Posterior vena cava (tissue), 2 donors: ENCODE results near the gene ZBTB40. TPM values are rescaled to one million over a fixed set of nuclear protein-coding genes. Genes with fewer than 3 reads are reported as not detected.

Experiments
- DNase-seq: peaks from one replicate; pipeline ENCODE4 v3.0.0-alpha.2; 2020; ENCODE audit warnings: low spot score
- intact Hi-C, 2 donors: fragments of 100-400 bp; cut with DNase I; formaldehyde crosslinking; loops; one replicate each; pipeline versions ENCODE4 v1.14.1 to v1.14.2; 2022 to 2023
- total RNA-seq, 2 donors: library from RNA; stranded (reverse); fragmentation: NEBNext Ultra II Directional; extraction: Animal tissue kit (Norgen Biotek cat#: 25700); gene quantifications; one replicate each; pipeline ENCODE4 v1.2.1, GENCODE V29; 2021
- donor health status: DM: yes; HTN: yes; CAD: no.
- donor health status: DM: yes; HTN: yes; CAD: no.

ZBTB40 gene
- total RNA-seq, 2 donors from 2014 or later, result 14.9 to 17.2 TPM

- intact Hi-C loops, result loop anchor here in 1 of 2 donors (10.0 kb wide), 1 partner anchor 123 kb away; the partner anchor contains the start of gene C1QC
- no peak for DNase-seq
Measured at GRCh38 chr1:22521692-22522091, 70.0 kb downstream of the ZBTB40 start.

- no peak for DNase-seq
- intact Hi-C loops, result loop anchor here in 1 of 2 donors (10.0 kb wide), 1 partner anchor 123 kb away; the partner anchor contains the start of gene C1QC
Measured at GRCh38 chr1:22522221-22522743, 70.6 kb downstream of the ZBTB40 start.

GRCh38 chr1:22524481-22524880, 72.8 kb downstream of the ZBTB40 start:
- intact Hi-C loops, result loop anchor here in 1 of 2 donors (10.0 kb wide), 1 partner anchor 120 kb away; the partner anchor contains the start of gene C1QC

GRCh38 chr1:22525211-22525610, 73.6 kb downstream of the ZBTB40 start:
- intact Hi-C loops, result loop anchor here in 1 of 2 donors (10.0 kb wide), 1 partner anchor 120 kb away; the partner anchor contains the start of gene C1QC
- DNase-seq, result no peak

More at GRCh38 chr1:22524481-22524880, 72.8 kb downstream of the ZBTB40 start:
- peak; percentile 36 for DNase-seq

- DNase-seq, result peak; percentile 42
- intact Hi-C loops, result loop anchor here in 1 of 2 donors (10.0 kb wide), 1 partner anchor 119 kb away; the partner anchor contains the start of gene C1QC
Measured at GRCh38 chr1:22525646-22526045, 74.0 kb downstream of the ZBTB40 start.

- intact Hi-C loops, result loop anchor here in 1 of 2 donors (10.0 kb wide), 1 partner anchor 119 kb away; the partner anchor contains the start of gene C1QC
- DNase-seq, result no peak
Measured at GRCh38 chr1:22526098-22526497, 74.4 kb downstream of the ZBTB40 start.

GRCh38 chr1:22526677-22527076, 75.0 kb downstream of the ZBTB40 start:
- peak; percentile 62 for DNase-seq
- intact Hi-C loops, result loop anchor here in 1 of 2 donors (10.0 kb wide), 1 partner anchor 118 kb away; the partner anchor contains the start of gene C1QC

- DNase-seq, result peak; percentile 66
- intact Hi-C loops, result loop anchor here in 1 of 2 donors (10.0 kb wide), 1 partner anchor 118 kb away; the partner anchor contains the start of gene C1QC
Measured at GRCh38 chr1:22527122-22527521, 75.5 kb downstream of the ZBTB40 start.

GRCh38 chr1:22527555-22528296, 76.1 kb downstream of the ZBTB40 start:
- intact Hi-C loops, result loop anchor here in 1 of 2 donors (10.0 kb wide), 1 partner anchor 117 kb away; the partner anchor contains the start of gene C1QC
- DNase-seq, result peak; percentile 70

- intact Hi-C loops, result loop anchor here in 1 of 2 donors (10.0 kb wide), 1 partner anchor 116 kb away; the partner anchor contains the start of gene C1QC
- DNase-seq, result peak; percentile 34
Measured at GRCh38 chr1:22528451-22528850, 76.8 kb downstream of the ZBTB40 start.

GRCh38 chr1:22529901-22530621, 78.4 kb downstream of the ZBTB40 start:
- DNase-seq, result peak; percentile 81
- intact Hi-C loops, result loop anchor here (10.0 kb wide), 2 partner anchors 105 to 115 kb away; partner anchors contain the start of genes C1QA (in 1 of the 2) and C1QC (in 1 of the 2)

- intact Hi-C loops, result loop anchor here in 1 of 2 donors (10.0 kb wide), 1 partner anchor 104 kb away; the partner anchor contains the start of gene C1QA
- peak; percentile 59 for DNase-seq
Measured at GRCh38 chr1:22530715-22531114, 79.1 kb downstream of the ZBTB40 start.

- DNase-seq, result no peak
- intact Hi-C loops, result loop anchor here in 1 of 2 donors (10.0 kb wide), 1 partner anchor 104 kb away; the partner anchor contains the start of gene C1QA
Measured at GRCh38 chr1:22531251-22531650, 79.6 kb downstream of the ZBTB40 start.

GRCh38 chr1:22533244-22533895, 81.7 kb downstream of the ZBTB40 start:
- DNase-seq, result peak; percentile 36
- intact Hi-C loops, result loop anchor here in 1 of 2 donors (10.0 kb wide), 1 partner anchor 101 kb away; the partner anchor contains the start of gene C1QA

- intact Hi-C loops, result loop anchor here in 1 of 2 donors (10.0 kb wide), 1 partner anchor 100 kb away; the partner anchor contains the start of gene C1QA
- DNase-seq, result no peak
Measured at GRCh38 chr1:22534951-22535350, 83.3 kb downstream of the ZBTB40 start.

GRCh38 chr1:22535399-22535798, 83.7 kb downstream of the ZBTB40 start:
- intact Hi-C loops, result loop anchor here in 1 of 2 donors (10.0 kb wide), 1 partner anchor 99 kb away; the partner anchor contains the start of gene C1QA
- DNase-seq, result no peak

GRCh38 chr1:22536506-22536905, 84.9 kb downstream of the ZBTB40 start:
- no peak for DNase-seq
- intact Hi-C loops, result loop anchor here in 1 of 2 donors (10.0 kb wide), 1 partner anchor 98 kb away; the partner anchor contains the start of gene C1QA
